Stromal cell of bone marrow (primary cell): ENCODE results near the gene ZNF668.
"Not testable (repeated sequence)": the region's sequence is repeated elsewhere in the genome, so short reads cannot be mapped to it uniquely, and the experiment has no call there.

ENCODE experiments used
- DNase-seq: peaks from one replicate; pipeline ENCODE4 v3.0.0-alpha.2; 2012; ENCODE audit warnings: low read depth

The ZNF668 gene

DNA sequence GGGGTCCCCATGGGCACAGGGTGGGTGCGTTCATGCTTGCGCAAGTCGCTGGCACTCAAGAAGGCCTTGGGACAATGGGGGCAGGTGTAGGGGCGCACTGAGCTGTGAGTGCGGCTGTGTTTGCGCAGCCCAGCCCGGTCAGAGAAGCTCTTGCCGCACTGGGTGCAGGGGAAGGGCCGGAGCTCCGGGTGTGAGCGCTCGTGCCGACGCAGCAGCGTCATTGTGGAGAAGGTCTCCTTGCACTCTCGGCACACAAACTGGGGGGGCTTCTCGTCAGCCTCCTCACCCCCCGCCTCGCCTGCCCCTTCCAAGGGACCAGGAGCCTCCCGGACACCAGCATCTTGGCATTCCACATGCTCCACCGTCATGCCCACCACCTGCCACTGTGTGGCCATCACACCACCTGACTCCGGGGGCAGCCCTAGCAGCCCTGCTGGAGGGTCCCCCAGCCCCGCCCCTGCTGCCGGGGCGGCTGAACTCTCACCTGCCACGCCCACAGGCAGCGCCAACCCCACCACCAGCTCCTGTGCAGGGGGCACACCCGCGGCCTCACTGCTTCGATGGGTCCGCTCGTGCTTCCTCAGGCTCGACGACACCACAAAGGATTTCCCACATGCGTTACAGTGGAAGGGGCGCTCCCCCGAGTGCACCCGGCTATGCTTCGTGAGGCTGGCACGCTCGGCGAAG is 12.8 kb downstream of the ZNF668 start:
- DNase-seq: no peak

DNA sequence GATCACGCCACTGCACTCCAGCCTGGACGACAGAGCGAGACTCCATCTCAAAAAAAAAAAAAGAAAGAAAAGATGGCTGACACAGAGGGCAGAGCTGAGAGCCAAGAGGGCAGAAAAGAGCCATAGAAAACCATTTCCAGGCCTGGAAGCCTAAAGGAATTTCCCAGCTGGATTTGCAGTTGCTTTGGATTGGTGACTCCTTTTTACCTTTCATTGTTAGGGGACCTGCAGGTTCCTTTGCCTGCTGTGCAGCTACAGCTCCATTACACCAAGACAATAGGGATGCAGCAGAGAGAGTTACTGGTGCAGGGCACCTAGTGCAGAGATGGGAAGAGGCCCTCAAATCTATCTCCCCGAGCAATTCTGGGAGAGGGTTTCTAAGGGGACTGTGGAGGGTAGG is 18.4 kb downstream of the ZNF668 start:
- DNase-seq: no peak

DNA sequence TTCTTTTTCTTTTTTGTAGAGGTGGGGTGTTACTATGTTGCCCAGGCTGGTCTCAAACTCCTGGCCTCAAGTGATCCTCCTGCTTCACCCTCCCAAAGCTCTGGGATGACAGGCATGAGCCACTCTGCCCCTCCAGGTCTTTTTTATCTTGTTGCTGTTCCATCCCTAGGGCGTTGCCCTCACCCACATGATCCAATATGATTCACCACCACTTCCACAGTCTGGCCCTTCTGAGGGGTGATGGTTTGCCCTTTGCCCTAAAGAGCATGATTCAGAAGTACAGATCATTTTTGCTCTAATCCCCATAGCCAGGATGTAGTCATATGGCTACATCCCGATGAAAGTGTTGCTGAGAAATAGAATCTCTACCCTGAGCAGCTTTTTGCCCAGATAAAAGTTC is 21.9 kb downstream of the ZNF668 start:
- DNase-seq: peak; percentile 97

DNA sequence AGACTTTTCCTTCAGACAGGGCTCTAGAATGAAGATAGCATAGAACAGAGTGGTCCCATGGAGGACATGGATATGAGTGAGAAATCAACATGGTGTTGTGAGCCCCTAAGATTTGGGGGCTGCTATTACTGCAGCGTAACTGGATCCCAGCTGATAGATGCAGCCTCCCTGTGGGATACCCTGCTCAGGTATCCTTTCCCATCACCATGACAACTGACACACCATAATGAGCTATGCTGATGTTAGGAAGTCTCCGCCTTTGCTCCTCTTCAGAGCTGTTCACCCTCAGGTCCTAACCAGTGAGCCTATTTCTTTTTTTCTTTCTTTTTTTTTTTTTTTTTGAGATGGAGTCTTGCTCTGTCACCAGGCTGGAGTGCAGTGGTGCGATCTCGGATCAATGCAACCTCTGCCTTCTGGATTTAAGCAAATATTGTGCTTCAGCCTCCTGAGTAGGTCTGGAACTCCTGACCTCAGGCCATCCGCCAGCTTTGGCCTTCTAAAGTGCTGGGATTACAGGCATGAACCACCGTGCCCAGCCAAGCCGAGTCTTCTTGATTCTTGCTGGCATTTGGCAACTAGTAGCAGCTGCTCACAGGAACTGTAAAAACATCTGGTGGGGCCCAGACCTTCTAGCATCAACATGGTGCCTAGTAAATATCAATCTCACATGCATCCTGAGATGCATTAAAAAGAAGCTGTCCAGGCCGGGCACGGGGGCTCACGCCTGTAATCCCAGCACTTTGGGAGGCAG is 23.6 kb downstream of the ZNF668 start:
- no peak for DNase-seq

DNA sequence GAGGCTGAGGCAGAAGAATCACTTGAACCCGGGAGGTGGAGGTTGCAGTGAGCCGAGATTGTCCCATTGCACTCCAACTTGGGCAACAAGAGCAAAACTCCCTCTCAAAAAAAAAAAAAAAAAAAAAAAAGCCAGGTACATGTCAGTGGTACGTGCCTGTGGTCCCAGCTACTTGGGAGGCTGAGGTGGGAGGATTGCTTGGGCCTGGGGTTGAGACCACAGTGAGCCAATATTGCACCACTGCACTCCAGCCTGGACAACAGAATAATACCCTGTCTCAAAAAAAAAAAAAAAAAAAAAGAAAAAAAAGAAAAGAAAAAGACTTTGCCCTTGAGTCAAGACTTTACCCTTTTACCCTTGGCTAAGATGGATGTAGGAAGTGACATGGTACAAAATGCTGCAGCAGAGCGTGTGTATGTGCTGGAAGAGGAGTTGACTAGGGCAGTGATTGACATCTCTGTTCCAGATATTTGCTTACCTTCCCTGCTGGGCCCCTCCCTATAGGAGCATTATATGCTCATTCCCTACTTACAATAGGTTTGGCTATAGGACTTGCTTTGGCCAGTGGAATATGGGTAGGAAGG is 30.1 kb downstream of the ZNF668 start:
- DNase-seq: no peak

DNA sequence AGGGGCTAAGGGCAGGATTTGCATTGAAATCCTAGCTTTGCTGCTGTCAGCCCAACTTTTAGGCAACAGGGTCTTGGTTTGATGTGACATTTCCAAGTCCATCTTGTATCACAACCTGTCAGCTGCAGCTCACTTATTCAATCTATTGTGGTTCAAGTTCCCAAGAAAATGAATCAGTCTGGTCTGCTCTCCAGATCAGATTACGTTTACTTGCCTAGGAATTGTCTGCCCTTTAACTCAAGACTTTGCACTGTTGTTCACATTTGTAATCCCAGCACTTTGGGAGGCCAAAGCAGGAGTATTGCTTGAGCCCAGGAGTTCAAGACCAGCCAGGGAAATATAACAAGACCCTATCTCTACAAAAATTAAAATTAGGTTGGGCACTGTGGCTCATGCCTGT is 30.7 kb downstream of the ZNF668 start:
- no peak for DNase-seq

DNA sequence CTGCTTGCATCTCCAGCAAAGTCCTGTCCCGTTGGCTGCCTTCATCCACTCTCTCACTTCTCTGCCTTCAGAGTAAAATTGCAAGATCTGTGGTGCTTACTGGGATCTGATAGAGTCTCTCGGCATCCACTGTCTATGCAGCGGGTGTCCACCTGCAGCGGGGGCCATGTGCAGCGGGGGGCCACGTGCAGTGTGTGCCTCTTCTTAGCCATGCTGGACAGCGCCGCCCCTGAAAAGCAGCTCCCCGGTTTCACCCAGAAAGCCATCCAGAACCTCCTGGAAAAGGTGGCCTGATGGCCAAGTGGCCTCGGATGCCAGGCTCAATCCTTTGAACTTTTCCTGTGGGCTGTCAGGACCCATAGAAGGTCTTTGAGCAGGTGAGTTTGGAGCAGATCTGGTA is 31.2 kb downstream of the ZNF668 start:
- no peak for DNase-seq

DNA sequence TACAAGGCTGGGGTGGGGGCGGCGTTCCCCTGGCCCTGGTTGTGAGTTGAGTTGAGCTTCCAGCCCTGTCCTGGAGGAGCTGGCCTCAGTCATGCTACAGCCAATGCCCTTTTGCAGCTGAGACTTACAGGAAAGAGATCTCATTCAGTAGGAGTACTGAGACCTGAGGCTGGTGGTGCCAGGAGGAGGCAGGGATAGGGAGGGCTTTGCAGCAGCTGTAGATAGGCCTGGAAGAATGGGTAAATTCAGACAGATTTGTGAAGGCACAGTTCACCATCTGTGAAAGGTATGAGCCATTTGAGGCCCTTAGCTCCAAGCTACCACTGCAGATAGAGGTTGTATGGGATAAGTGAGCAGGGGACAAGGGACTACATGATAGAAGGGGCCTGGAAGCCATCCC is 35.0 kb downstream of the ZNF668 start:
- DNase-seq: no peak

DNA sequence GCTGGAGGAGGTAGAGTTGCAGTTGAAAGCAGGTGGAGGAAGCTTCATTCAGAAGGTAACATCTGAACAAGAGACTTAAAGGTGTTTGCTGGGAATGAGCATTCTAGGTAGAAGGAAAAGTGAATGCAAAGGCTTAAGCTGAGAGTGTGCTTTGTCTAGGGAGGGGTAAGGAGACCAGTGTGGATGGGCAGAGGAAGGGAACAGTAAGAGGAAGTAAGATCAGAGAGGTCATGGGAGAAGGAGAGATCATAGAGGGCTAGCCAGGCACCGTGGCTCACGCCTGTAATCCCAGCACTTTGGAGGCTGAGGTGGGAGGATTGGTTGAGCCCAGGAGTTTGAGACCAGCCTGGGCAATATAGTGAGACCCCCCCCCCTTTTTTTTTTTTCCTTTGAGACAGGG is 37.3 kb downstream of the ZNF668 start:
- no peak for DNase-seq

DNA sequence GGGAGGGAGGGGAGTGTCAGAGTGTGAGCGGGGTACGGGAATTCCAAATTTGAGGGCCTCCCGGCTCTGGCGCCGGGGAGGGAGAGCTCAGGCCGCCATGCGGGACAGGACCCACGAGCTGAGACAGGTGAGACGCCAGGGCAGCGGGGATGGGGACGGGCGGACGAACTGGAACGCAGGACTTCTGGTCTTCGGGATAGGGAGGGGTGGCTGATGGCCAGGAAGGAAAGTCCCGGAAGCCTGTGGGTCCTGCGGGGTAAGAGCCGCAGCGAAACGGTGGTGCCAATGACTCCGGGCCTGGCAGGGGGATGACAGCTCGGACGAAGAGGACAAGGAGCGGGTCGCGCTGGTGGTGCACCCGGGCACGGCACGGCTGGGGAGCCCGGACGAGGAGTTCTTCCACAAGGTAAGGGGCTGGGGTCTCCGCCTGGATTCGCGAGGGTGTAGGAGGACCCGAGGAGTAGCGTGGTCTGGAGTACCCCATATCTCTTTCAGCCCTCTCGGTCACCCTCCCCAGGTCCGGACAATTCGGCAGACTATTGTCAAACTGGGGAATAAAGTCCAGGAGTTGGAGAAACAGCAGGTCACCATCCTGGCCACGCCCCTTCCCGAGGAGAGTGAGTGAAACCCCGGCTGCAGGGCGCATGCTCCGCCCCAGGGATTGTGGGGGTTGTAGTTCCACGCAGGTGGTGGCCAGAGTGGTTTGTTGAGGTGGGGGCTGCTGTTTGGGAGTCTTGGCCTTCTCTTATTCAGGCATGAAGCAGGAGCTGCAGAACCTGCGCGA is 40.1 kb downstream of the ZNF668 start:
- peak; percentile 75 for DNase-seq

DNA sequence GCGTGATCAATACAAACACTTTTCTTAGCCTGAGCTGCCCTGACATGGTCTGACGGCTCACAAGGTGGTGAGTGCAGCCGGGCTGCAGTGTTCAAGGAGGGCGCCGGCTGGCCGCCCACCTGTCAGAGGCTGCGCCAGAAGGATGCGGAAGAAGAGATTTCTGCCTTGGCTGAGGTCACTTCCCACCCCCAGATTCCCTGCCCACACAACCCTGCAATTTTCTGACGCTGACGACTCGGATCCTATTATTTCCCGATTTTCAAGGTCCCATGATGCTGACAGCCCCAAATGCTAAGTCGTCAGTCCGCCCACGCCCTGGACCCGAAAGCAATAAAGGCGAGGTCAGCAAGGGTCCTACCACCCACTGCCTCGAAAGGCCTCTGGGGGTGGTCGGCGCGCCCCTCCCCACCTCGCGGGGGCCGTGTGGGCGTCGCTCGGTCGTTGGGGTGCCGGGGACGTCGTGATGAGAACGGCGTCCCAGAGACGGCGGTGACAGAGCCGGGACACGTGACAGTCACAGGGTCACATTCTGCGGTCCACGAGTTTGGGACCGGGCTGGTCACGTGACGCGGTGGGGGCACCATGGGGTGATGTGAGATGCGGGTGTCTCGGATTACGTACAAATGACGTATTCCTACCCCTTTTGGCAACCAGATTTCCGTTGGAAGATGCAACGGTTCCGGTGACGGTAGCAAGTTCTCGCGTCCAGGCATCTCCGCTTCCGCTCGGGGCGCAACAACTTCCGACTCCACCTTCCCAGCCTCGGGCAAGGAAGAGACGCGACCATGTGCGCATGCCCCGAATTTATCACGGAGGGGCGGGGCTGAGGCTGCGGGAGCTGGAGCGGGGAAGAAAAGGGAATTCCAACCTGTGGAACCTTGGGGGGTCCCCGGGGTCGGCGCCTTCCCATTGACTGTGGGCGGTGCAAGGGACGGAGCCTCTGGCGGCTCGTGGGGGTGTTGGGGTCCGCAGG is 41.0 kb downstream of the ZNF668 start, which contains the start of gene STX4:
Gene STX4 (plus strand): TSS at position 823 of the 973 bp plus-strand sequence. CDS start 248 bp downstream, outside the sequence.
- DNase-seq: peak; percentile 96

DNA sequence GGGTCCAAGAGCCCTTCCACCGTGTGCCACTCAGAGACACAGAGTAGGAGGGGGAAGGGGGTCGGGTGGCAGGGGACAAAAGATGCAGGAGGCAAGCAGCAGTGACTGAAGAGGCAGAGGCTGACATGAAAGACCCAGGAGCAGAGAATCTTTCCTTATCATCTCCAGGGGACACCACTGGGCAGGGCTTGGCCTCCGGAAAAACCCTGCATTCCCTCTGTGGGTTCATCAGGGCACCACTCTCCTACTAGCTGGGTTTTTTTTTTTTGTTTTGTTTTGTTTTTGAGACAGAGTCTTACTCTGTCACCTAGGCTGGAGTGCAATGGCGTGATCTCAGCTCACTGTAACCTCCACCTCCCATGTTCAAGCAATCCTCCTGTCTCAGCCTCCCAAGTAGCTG is 42.8 kb downstream of the ZNF668 start:
- no peak for DNase-seq

DNA sequence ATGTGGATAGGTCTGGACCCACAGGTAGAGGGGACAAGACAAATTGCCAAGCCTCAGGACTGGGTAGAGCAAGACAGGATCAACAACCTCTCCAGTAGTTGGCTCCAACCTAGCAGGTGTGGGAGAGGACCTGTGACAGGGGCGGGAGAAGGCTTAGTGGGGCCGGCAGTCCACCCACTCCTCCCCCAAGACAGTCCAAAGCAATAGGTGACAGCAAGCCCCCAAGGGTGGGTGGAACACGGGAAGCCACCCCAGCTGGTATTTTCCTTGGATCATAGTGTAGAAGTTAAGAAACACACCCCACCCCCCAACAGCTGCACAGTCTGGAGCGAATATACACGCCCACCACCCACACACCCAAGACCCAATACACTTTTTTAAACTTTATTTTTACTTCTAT is 44.8 kb downstream of the ZNF668 start:
- no peak for DNase-seq

DNA sequence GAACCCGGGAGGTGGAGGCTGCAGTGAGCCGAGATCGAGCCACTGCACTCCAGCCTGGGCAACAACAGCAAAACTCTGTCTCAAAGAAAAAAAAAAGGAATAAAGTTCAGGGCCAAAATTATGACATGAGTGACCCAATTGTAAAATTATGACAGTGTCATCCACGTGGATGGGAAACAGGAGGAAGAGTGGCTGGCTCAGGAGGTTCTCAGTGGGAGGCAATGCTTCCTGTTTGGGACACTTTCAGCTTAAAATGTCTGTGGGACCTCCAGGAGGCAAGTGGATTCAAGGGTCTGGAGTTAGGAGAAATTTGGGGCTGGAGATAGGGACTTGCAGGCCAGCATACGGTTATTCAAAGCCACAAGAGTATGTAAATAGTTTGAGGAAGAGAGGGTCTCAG is 48.7 kb downstream of the ZNF668 start:
- no peak for DNase-seq

DNA sequence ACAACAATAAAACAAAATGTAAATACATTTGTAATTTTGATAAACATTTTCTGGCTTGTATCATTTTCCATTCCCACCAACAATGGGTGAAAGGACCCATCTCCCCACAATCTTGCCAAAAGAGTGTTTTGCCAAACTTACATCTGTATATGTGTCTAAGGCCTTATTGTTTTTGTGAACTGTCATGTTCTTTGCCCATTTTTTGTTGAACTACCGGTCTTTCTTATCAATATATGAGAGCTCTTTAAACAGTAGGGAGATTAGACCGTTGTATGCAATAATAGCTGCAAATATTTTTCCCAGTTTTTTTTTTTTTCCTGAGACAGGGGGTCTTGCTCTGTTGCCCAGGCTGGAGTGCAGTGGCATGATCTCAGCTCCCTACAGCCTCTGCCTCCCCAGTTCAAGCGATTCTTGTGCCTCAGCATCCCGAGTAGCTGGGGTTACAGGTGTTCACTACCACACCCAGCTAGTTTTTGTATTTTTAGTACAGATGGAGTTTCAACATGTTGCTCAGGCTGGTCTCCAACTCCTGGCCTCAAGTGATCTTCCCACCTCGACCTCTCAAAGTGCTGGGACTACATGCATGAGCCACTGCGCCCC is 50.3 kb downstream of the ZNF668 start:
- DNase-seq: no peak

DNA sequence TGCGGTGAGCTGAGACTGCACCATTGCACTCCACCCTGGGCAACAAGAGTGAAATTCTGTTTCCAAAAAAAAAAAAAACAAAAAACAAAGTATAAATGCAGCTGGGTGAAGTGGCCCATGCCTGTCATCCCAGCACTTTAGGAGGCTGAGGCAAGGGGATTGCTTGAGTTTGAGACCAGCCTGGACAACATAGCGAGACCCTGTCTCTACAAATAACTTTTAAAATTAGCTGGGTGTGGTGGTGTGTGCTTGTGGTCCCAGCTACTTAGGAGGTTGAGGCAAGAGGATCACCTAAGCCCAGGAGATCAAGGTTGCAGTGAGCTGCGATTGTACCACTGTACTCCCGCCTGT is 50.8 kb downstream of the ZNF668 start:
- no peak for DNase-seq

DNA sequence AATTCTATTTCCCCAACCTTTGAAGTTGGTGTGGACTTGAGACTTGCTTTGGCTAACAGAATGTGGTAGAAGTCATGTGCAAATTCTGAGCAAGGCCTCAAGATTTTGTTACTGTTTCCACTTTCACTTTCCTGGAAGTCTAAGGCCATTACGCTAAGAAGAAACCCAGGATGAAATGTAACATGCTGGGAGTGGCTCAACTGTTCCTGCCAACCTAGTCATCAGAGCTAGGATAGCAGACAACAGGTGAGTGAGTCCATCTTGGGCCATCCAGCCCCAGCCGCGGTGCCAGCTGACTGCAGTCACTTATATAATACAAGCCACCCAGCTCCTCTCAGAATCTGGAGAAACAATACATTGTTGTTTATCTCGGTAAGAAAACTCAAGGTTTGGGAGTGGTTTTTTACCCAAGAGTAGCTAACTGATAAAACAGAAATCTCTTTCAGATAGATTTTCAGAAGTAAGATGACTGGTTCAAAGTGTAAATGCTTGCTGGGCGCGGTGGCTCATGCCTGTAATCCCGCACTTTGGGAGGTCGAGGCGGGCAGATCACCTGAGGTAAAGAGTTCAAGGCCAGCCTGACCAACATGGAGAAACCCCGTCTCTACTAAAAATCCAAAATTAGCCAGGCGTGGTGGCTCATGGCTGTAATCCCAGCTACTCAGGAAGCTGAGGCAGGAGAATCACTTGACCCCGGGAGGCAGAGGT is 51.3 kb downstream of the ZNF668 start:
- no peak for DNase-seq

DNA sequence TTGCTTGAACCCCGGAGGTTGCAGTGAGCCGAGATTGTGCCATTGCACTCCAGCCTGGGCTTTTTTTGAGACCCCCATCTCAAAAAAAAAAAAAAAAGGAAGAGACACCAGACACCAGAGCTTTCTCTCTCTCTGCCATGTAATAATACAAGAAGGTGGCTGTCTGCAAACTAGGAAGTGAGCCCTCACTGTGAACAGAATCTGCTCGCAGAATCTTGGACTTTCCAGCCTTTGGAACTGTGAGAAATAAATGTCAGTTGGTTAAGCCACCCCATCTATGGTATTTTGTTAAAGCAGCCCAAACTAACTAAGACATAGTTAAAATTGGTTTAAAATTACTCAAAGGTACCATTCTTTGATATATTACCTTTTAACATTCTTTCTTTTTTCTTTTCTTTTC is 53.5 kb downstream of the ZNF668 start:
- no peak for DNase-seq

DNA sequence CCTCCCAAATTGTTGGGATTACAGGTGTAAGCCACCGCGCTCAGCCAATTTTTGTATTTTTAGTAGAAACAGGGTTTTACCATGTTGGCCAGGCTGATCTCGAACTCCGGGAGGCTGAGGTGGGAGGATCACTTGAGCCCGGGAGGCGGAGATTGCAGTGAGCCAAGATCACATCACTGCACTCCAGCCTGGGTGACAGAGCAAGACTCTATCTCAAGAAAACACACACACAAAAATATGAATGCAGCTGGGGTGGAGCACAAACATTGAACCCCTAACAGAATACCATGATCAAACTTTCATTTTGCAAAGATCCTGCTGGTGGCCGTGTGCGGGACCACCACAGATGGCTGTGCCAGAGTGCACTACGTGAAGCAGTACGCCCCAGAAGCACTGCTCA is 56.3 kb downstream of the ZNF668 start:
- DNase-seq: not testable (repeated sequence)

DNA sequence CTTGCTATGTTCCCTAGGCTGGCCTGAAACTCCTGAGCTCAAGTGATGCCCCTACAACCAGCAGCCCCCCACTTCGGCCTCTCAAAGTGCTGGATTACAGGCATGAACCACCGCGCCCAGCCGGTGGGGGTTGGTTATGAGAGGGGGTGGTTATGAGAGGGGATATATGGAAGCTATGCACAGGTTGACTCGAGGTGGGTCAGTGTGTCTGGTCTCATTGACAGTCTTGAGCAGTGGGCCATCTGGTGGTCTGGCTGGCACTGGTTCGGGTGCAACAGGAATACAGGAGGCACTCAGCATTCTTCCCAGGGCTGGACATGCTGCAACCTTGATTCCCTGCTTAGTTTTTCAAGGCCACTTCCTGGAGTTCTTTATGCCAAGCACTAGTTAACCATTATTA is 58.0 kb downstream of the ZNF668 start:
- DNase-seq: no peak
